Mesenchymal stem cell (in vitro differentiated cells and primary cell): Measurements from ENCODE around the gene HNRNPUL2.
A peak's percentile ranks its signal among the peaks of the same experiment; 100 is the strongest.

Experiments
- DNase-seq: peaks from one replicate; pipeline ENCODE4 v3.0.0-alpha.2; 2013
- H2AFZ ChIP-seq: one replicate; pipeline ENCODE4 v1.6.1; 2013; ENCODE audit warnings: low read depth, mild to moderate bottlenecking, control low read depth, inconsistent platforms, low read length, moderate library complexity
- H2AK5ac ChIP-seq: 2 replicates; pipeline ENCODE4 v1.6.1; 2013; ENCODE audit warnings: low read length, moderate library complexity, mild to moderate bottlenecking, inconsistent platforms; ENCODE audit not compliant: severe bottlenecking
- H2BK120ac ChIP-seq: one replicate; pipeline ENCODE4 v1.6.1; 2013; ENCODE audit warnings: low read depth, mild to moderate bottlenecking, inconsistent platforms, low read length, moderate library complexity
- H2BK12ac ChIP-seq, 2 experiments: one replicate each; pipeline ENCODE4 v1.6.1; 2013; ENCODE audit warnings: inconsistent platforms in 2 of 2, low read length in 2 of 2, mild to moderate bottlenecking in 2 of 2, moderate library complexity in 2 of 2, control low read depth in 1 of 2
- H2BK15ac ChIP-seq: one replicate; pipeline ENCODE4 v1.6.1; 2013; ENCODE audit warnings: mild to moderate bottlenecking, low read depth, inconsistent platforms; ENCODE audit not compliant: poor library complexity, severe bottlenecking
- H2BK5ac ChIP-seq: 2 replicates; pipeline ENCODE4 v1.6.1; 2013; ENCODE audit warnings: low read depth, mild to moderate bottlenecking, low read length, control low read depth, inconsistent platforms; ENCODE audit not compliant: poor library complexity, severe bottlenecking
- H3K14ac ChIP-seq, 2 experiments: one replicate each; pipeline ENCODE4 v1.6.1; 2013; ENCODE audit warnings: inconsistent platforms in 2 of 2, low read length in 2 of 2, control low read depth in 1 of 2, mild to moderate bottlenecking in 1 of 2, moderate library complexity in 1 of 2
- H3K18ac ChIP-seq, 2 experiments: one replicate each; pipeline ENCODE4 v1.6.1; 2013; ENCODE audit warnings: inconsistent platforms in 2 of 2, low read length in 2 of 2, control low read depth in 1 of 2, low read depth in 1 of 2, mild to moderate bottlenecking in 1 of 2
- H3K23ac ChIP-seq, 2 experiments: one replicate each; pipeline ENCODE4 v1.6.1; 2013; ENCODE audit warnings: inconsistent platforms in 2 of 2, low read length in 2 of 2, mild to moderate bottlenecking in 2 of 2, moderate library complexity in 2 of 2, control low read depth in 1 of 2
- H3K27ac ChIP-seq: 2 replicates; pipeline ENCODE4 v1.5.1; 2013; ENCODE audit warnings: mild to moderate bottlenecking, moderate library complexity, low read length, control low read depth, inconsistent platforms; ENCODE audit not compliant: poor library complexity, severe bottlenecking
- H3K27me3 ChIP-seq, 2 experiments: 2 replicates each; pipeline versions ENCODE4 v1.6.1 to v1.7.0; 2013; ENCODE audit warnings: low read length in 2 of 2, mild to moderate bottlenecking in 2 of 2, moderate library complexity in 2 of 2, control low read depth in 1 of 2, inconsistent platforms in 1 of 2; ENCODE audit not compliant: control insufficient read depth in 1 of 2, insufficient read depth in 1 of 2
- H3K36me3 ChIP-seq, 2 experiments: 2 replicates each; pipeline versions ENCODE4 v1.6.1 to v1.7.0; 2013; ENCODE audit warnings: low read length in 2 of 2, control low read depth in 1 of 2, inconsistent platforms in 1 of 2, low read depth in 1 of 2, mild to moderate bottlenecking in 1 of 2; ENCODE audit not compliant: insufficient read depth in 2 of 2, control insufficient read depth in 1 of 2
- H3K4ac ChIP-seq, 2 experiments: one replicate each; pipeline ENCODE4 v1.6.1; 2013; ENCODE audit warnings: inconsistent platforms in 2 of 2, low read length in 2 of 2, mild to moderate bottlenecking in 2 of 2, moderate library complexity in 2 of 2, control low read depth in 1 of 2, low read depth in 1 of 2
- H3K4me1 ChIP-seq: 2 replicates; pipeline ENCODE4 v1.6.1; 2013; ENCODE audit warnings: low read depth, low read length, control low read depth; ENCODE audit not compliant: control insufficient read depth, insufficient read depth
- H3K4me2 ChIP-seq: 2 replicates; pipeline ENCODE4 v1.6.1; 2013; ENCODE audit warnings: low read length, mild to moderate bottlenecking, inconsistent platforms; ENCODE audit not compliant: poor library complexity, severe bottlenecking
- H3K4me3 ChIP-seq, 2 experiments: 2 replicates each; pipeline versions ENCODE4 v1.5.1 to v1.7.0; 2013; ENCODE audit warnings: low read length in 2 of 2, mild to moderate bottlenecking in 2 of 2, control low read depth in 1 of 2, low read depth in 1 of 2; ENCODE audit not compliant: insufficient read depth in 1 of 2
- H3K79me1 ChIP-seq: replicated peaks from 2 replicates; pipeline ENCODE4 v1.6.1; 2013; ENCODE audit warnings: mild to moderate bottlenecking, control low read depth, low read length, inconsistent platforms; ENCODE audit not compliant: poor library complexity, severe bottlenecking
- H3K9ac ChIP-seq: 2 replicates; pipeline ENCODE4 v1.7.0; 2013; ENCODE audit warnings: mild to moderate bottlenecking, low read length, moderate library complexity
- H3K9me3 ChIP-seq: 2 replicates; pipeline ENCODE4 v1.7.0; 2013; ENCODE audit warnings: mild to moderate bottlenecking, low read length; ENCODE audit not compliant: control insufficient read depth
- H4K8ac ChIP-seq: one replicate; pipeline ENCODE4 v1.6.1; 2013; ENCODE audit warnings: inconsistent platforms, mild to moderate bottlenecking, low read length, moderate library complexity
- H4K91ac ChIP-seq: one replicate; pipeline ENCODE4 v1.6.1; 2013; ENCODE audit warnings: mild to moderate bottlenecking, low read length, inconsistent platforms
- WGBS: methylation state at CpG from one replicate; pipeline ENCODE4 v1.1.7; 2013; ENCODE audit warnings: mixed read lengths; 5-methylcytosine and 5-hydroxymethylcytosine counted together

The HNRNPUL2 gene

DNA sequence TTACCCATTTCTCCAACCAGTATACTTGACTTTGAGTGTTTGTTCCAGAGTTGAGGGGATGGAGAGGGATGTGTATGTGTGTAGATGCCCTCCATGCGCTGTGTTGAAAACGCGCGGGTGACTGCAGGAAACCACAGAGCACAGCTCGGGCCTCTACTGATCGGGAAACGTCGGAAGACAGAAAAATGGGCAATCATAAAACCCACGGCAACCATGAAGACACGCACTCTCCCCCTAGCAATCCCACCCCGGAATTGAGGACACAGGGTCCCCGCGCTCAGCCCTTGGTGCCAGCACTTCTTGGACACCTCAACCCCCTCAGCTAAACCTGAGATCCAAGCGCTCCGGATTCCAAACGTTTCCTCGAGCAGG, 56.0 kb downstream of the HNRNPUL2 start:
- WGBS: 2% methylated on average over 17 of the region's 17 CpGs
- Histone ChIP-seq H3K18ac (peak overlapping the region; percentile 42 to 88), H3K9me3 (no peaks in the 10 kb centered on the region)

DNA sequence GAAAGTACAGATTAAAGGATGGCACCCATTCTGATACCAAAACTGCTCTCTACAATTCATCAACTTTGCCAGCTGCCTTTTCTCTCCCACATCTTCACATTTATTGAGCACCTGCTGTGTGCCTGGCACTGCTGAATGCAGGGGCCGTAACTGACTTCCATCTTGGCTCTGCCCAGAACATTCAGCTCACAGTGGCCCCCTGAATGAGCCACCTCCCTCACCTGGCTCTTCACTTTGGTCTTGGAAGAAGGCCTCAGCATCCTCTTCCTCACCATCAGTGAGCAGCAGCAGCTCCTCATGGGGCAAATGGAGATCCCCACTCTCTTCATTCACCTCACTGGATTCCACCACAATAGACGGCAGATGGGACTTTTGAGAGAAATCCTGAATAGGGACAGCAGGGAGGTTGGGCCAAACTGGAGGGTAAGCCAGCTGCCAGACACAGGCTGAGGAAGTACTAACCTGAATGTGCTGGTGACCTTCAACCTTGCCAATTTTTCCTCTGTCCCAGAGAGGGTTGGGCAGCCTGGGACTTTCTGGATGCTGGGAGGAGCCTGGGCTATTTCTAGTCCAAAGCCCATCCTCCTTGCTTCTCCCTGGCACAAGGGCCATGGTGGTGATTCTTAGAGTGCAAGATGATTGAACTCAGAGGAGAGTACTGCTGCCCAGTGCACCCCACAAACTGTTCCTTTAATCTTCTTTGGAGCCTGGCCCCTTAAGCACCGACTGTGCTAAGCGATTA, 57.7 kb downstream of the HNRNPUL2 start:
- Histone ChIP-seq H3K36me3 (peaks cover 14 to 34% of the 10 kb centered on the region in 2 experiments), H2BK120ac (no peak overlapping the region), H3K27me3 (no peaks in the 10 kb centered on the region), H2BK5ac (no peak overlapping the region), H3K79me1 (peaks cover 5% of the 10 kb centered on the region), H3K4me3 (peak overlapping the region in 1 of 2 experiments; percentile 33), H3K14ac (no peak overlapping the region), H3K23ac (no peak overlapping the region), H4K8ac (peak overlapping the region; percentile 79), H3K4ac (peak overlapping the region in 1 of 2 experiments; percentile 58), H2AFZ (no peak overlapping the region), H3K9ac (peak overlapping the region; percentile 39), H3K18ac (no peak overlapping the region), H3K27ac (no peak overlapping the region), H3K9me3 (no peaks in the 10 kb centered on the region), H2AK5ac (no peak overlapping the region), H2BK12ac (peak overlapping the region in 1 of 2 experiments; percentile 44), H4K91ac (peak overlapping the region; percentile 29), H3K4me1 (peaks cover 19% of the 10 kb centered on the region), H3K4me2 (no peak overlapping the region), H2BK15ac (no peak overlapping the region)
- DNase-seq: no peak
- WGBS: 79% methylated on average over 4 of the region's 4 CpGs

More for the DNA sequence above, 56.0 kb downstream of the HNRNPUL2 start:
- Histone ChIP-seq H3K27me3 (no peaks in the 10 kb centered on the region), H2BK12ac (no peak overlapping the region), H3K4me2 (peak overlapping the region; percentile 85), H3K4me1 (peaks cover 15% of the 10 kb centered on the region), H2AFZ (peak overlapping the region; percentile 72), H3K4me3 (peak overlapping the region; percentile 75 to 94), H4K8ac (peak overlapping the region; percentile 99), H3K4ac (peak overlapping the region; percentile 94 to 97), H3K9ac (peak overlapping the region; percentile 98), H2BK5ac (no peak overlapping the region), H3K27ac (peak overlapping the region; percentile 98), H3K36me3 (peaks cover 11 to 39% of the 10 kb centered on the region in 2 experiments), H3K14ac (peak overlapping the region in 1 of 2 experiments; percentile 39), H2BK15ac (no peak overlapping the region), H2BK120ac (peak overlapping the region; percentile 89), H3K79me1 (peaks cover 5% of the 10 kb centered on the region), H4K91ac (peak overlapping the region; percentile 95), H3K23ac (peak overlapping the region in 1 of 2 experiments; percentile 23), H2AK5ac (peak overlapping the region; percentile 39)
- DNase-seq: no peak

DNA sequence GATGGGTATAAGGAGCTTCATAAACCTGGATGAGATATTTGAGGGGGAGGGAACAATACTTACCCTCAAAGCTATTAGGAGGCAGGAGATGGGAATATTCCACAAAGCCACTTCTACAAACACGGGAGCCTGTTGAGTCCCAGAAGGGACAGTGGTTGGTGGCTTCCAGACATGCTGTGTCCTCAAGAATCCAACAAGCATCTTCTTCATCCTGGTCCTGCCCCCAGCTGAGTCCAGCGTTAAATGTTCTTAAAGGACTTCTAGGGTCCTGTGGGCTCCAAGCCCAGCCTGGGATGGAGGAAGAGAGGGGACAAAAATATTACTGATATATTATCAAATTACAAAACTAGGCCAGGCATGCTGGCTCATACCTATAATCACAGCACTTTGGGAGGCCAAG, 59.8 kb downstream of the HNRNPUL2 start:
- Histone ChIP-seq H3K27ac (no peak overlapping the region), H3K9ac (peak overlapping the region; percentile 95), H3K36me3 (peaks cover 19 to 33% of the 10 kb centered on the region in 2 experiments), H3K18ac (no peak overlapping the region), H3K23ac (no peak overlapping the region), H3K9me3 (no peaks in the 10 kb centered on the region), H3K14ac (no peak overlapping the region), H3K79me1 (peaks cover 10% of the 10 kb centered on the region), H3K27me3 (no peaks in the 10 kb centered on the region), H2BK5ac (no peak overlapping the region), H3K4ac (no peak overlapping the region), H2BK120ac (no peak overlapping the region), H3K4me2 (no peak overlapping the region), H2AK5ac (no peak overlapping the region), H4K8ac (no peak overlapping the region), H2BK15ac (no peak overlapping the region), H3K4me3 (peak overlapping the region in 1 of 2 experiments; percentile 94), H3K4me1 (peaks cover 15% of the 10 kb centered on the region), H2AFZ (no peak overlapping the region), H4K91ac (no peak overlapping the region), H2BK12ac (no peak overlapping the region)
- no peak for DNase-seq
- 100% methylated on average over 1 of the region's 2 CpGs for WGBS

DNA sequence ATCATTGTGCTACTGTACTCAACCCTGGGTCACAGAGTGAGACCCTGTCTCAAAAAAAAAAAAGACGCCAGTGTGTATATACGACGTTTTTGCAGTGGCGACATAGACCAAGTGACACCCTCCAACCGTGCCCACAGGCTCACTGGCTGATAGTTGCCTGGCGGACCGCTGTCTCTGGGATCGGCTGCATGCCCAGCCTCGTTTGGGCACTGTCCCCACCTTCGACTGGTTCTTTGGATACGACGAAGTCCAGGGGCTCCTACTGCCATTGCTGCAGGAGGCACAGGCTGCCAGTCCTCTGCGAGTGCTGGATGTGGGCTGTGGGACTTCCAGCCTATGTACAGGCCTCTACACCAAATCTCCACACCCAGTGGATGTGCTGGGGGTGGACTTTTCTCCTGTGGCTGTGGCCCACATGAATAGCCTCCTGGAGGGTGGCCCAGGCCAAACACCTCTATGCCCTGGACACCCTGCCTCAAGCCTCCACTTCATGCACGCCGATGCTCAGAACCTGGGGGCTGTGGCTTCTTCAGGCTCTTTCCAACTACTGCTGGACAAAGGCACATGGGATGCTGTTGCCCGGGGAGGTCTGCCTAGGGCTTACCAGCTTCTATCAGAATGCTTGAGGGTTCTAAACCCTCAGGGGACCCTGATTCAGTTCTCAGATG, 60.9 kb downstream of the HNRNPUL2 start:
- Histone ChIP-seq H2BK120ac (no peak overlapping the region), H3K4me3 (peak overlapping the region; percentile 63 to 94), H3K9me3 (no peaks in the 10 kb centered on the region), H4K8ac (peak overlapping the region; percentile 70), H3K9ac (peak overlapping the region; percentile 95), H3K4ac (peak overlapping the region in 1 of 2 experiments; percentile 49), H2BK15ac (no peak overlapping the region), H3K79me1 (peaks cover 13% of the 10 kb centered on the region), H3K14ac (peak overlapping the region in 1 of 2 experiments; percentile 14), H3K27ac (peak overlapping the region; percentile 91), H2AK5ac (peak overlapping the region; percentile 37), H2BK12ac (no peak overlapping the region), H3K4me1 (peaks cover 14% of the 10 kb centered on the region), H3K18ac (peak overlapping the region; percentile 56 to 94), H2BK5ac (no peak overlapping the region), H3K23ac (no peak overlapping the region), H3K36me3 (peaks cover 23 to 40% of the 10 kb centered on the region in 2 experiments), H4K91ac (peak overlapping the region; percentile 8), H3K4me2 (peak overlapping the region; percentile 82), H3K27me3 (no peaks in the 10 kb centered on the region), H2AFZ (no peak overlapping the region)
- no peak for DNase-seq
- WGBS: 56% methylated on average over 13 of the region's 16 CpGs
